ENCODE measurements around the gene FZR1.

- TF ChIP-seq CTCF (conservative IDR thresholded peaks at IDR 0.05) (no peak), EZH2 (IDR thresholded peaks at IDR 0.05; ENCODE audit: low read depth) (no peak)
Observed at GRCh38 chr19:3465552-3465951, 40.6 kb upstream of the FZR1 start.
